Brain microvascular endothelial cell (primary cell): ENCODE results near the gene CCT6A.
"Not testable (repeated sequence)": the region's sequence is repeated elsewhere in the genome, so short reads cannot be mapped to it uniquely, and the experiment has no call there.

Experiments used
- DNase-seq: peaks from one replicate; pipeline ENCODE4 v3.0.0-alpha.2; 2020
- H3K27ac ChIP-seq: fragments of 250-450 bp; sonication (Bioruptor Pico); 2 replicates; pipeline ENCODE4 v1.5.1; 2020; ENCODE audit warnings: mild to moderate bottlenecking, moderate library complexity
- H3K27me3 ChIP-seq: fragments of 250-450 bp; sonication (Bioruptor Pico); replicated peaks from 2 replicates; pipeline ENCODE4 v1.5.1; 2020; ENCODE audit warnings: mild to moderate bottlenecking
- H3K36me3 ChIP-seq: fragments of 250-450 bp; sonication (Bioruptor Pico); replicated peaks from 2 replicates; pipeline ENCODE4 v1.5.1; 2020; ENCODE audit warnings: mild to moderate bottlenecking
- H3K4me3 ChIP-seq: 2 replicates; pipeline ENCODE4 v1.5.1; 2011; ENCODE audit warnings: low read depth, mild to moderate bottlenecking, control low read depth, low read length, moderate library complexity
- in situ Hi-C: cut with HindIII; loops from 2 replicates; pipeline ENCODE4 v1.10.0; 2017; ENCODE audit warnings: low sequenced_read_pairs, low pct_ligation_motif_present
- TF ChIP-seq, protein P1 (sequence below): IDR thresholded peaks from 2 replicates; pipeline ENCODE4 v1.5.1; 2011; ENCODE audit warnings: low read depth, mild to moderate bottlenecking, moderate library complexity, low read length, control low read depth, inconsistent platforms; ENCODE audit errors: missing control alignments

CCT6A gene

DNA sequence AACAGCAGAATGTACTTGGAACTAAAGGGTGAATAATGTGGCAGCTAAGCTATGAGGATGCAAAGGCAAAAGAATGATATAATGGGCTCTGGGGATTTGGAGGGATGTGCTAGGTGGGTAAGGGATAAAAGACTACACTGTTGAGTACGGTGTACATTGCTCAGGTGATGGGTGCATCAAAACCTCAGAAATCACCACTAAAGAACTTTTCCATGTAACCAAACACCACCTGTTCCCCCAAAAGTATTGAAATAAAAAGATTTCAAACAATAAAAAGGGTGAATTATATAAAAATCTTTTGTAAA, 56.3 kb downstream of the CCT6A start:
- peaks cover 13% of the 10 kb centered on the region for H3K36me3 ChIP-seq
- in situ Hi-C loops: no loop called here
- no peak overlapping the region for H3K4me3 ChIP-seq
- no peak for DNase-seq
- H3K27me3 ChIP-seq: no peaks in the 10 kb centered on the region
- no peak overlapping the region for H3K27ac ChIP-seq
- TF ChIP-seq, protein P1, sequence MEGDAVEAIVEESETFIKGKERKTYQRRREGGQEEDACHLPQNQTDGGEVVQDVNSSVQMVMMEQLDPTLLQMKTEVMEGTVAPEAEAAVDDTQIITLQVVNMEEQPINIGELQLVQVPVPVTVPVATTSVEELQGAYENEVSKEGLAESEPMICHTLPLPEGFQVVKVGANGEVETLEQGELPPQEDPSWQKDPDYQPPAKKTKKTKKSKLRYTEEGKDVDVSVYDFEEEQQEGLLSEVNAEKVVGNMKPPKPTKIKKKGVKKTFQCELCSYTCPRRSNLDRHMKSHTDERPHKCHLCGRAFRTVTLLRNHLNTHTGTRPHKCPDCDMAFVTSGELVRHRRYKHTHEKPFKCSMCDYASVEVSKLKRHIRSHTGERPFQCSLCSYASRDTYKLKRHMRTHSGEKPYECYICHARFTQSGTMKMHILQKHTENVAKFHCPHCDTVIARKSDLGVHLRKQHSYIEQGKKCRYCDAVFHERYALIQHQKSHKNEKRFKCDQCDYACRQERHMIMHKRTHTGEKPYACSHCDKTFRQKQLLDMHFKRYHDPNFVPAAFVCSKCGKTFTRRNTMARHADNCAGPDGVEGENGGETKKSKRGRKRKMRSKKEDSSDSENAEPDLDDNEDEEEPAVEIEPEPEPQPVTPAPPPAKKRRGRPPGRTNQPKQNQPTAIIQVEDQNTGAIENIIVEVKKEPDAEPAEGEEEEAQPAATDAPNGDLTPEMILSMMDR: no peak

GRCh38 chr7:56110611-56111010, 59.0 kb downstream of the CCT6A start:
- no peak for DNase-seq
- no peak overlapping the region for H3K4me3 ChIP-seq
- H3K27me3 ChIP-seq: peaks cover under 1% of the 10 kb centered on the region
- H3K36me3 ChIP-seq: no peaks in the 10 kb centered on the region
- TF ChIP-seq, protein P1: no peak
- H3K27ac ChIP-seq: no peak overlapping the region
- in situ Hi-C loops: no loop called here

DNA sequence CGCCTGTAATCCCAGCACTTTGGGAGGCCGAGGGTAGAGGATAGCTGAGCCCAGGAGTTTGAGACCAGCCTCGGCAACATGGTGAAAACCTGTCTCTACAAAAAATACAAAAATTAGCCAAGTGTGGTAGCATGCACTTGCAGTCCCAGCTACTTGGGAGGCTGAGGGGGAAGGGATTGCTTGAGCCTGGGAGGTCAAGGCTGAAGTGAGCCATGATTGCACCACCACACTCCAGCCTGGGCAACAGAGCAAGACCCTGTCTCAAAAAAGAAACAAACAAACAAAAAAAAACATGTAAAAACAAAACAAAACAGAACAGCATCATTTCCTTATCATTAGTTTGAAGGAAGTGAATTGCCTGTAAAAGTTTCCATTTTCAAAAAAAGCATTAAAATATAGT, 60.7 kb downstream of the CCT6A start:
- in situ Hi-C loops, H3K36me3 ChIP-seq, DNase-seq, H3K4me3 ChIP-seq, H3K27me3 ChIP-seq, H3K27ac ChIP-seq: not testable (repeated sequence)
